GM18511 (cell line): ENCODE results near the gene NCF4.

Experiments used
- ATAC-seq: cut with Tn5 transposase; IDR thresholded peaks from one replicate; pipeline ENCODE4 v1.9.1; 2021; ENCODE audit warnings: mild to moderate bottlenecking, moderate library complexity; ENCODE audit not compliant: unreplicated experiment

Gene NCF4

DNA sequence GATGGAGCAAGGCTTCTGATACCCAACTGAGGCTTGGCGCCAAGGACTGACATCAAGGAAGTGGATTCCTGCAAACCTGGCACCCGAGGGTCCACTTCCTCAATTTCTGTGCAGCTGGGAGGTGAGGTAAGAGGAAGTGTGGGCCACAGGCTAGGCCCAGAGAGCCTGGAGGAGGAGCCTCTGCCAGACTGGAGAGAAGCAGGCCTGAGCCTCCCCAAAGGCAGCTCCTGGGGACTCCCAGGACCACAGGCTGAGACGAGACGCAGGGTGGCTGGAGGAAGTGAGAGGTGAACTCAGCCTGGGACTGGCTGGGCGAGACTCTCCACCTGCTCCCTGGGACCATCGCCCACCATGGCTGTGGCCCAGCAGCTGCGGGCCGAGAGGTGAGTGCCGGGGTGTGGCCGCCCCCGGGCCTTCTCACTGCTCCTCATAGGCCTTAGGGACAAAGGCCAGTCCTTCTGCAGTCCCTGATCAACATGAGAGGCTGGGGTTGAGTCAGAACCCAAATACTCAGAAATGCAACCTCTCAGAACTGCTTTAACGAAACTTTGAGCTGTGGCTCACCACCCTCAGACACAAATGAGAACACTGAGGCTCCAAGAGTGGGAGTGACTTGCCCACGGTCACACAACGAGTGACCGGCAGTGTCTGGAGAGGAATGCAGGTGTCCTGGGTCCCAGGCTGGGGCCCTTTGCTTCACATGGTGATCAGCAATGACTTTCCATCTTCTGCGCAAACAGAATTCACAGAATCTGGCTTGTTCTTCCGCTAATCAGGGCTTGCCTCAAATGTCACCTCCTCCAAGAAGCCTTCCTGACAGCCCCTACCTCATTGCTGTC, at the start of gene NCF4:
Gene NCF4 (plus strand): TSS at position 186 of the 839 bp plus-strand sequence. CDS start 166 bp downstream, at position 352.
- peak; percentile 75 for ATAC-seq

DNA sequence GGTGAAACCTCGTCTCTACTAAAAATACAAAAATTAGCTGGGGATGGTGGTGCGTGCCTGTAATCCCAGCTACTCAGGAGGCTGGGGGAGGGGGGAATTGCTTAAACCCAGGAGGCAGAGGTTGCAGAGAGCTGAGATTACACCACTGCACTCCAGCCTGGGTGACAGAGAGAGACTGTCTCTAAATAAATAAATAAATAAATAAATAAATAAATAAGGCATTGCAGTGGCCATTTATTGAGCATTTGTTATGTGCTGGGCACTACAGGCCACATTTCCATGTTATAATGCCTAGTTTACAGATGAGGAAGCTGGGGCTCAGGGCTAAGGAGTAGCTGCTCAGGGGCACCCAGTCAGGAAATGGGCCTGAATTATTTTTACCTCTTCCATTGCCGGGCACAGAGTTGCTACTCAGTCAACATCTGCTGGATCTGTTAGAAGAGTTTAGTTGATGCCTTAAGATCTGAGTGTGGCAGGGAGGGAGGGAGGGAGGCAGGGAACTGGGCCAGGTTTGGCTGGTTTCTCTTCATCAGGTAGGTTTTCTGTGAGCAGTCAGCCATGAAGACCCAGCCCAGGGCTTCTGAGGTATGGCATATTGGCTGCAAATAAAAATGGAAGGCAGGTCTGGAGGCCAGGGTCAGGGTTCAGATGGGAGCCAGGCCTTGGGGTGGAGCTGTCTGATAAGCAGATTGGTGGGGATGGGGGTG, 49.6 kb upstream of the NCF4 start:
- ATAC-seq, result no peak

DNA sequence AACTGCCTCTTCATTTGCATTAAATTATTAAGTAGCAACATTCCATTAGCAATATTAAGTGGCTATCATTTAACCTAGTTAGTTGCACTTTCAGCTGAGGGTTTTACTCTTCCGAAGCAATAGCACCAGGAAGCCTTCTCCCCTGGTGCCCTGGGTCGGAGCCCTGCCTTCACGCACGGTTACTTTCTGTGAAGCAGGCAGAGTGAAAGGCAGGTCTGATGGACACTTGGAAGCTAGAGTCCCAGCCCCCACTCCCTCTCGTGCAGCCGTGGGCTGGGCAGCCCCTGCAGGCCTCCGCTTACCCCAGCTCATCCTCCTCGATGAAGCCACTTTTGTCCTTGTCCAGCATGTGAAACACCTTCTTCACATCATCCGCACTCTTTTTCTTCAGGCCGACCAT, 46.0 kb upstream of the NCF4 start:
- ATAC-seq, result no peak

DNA sequence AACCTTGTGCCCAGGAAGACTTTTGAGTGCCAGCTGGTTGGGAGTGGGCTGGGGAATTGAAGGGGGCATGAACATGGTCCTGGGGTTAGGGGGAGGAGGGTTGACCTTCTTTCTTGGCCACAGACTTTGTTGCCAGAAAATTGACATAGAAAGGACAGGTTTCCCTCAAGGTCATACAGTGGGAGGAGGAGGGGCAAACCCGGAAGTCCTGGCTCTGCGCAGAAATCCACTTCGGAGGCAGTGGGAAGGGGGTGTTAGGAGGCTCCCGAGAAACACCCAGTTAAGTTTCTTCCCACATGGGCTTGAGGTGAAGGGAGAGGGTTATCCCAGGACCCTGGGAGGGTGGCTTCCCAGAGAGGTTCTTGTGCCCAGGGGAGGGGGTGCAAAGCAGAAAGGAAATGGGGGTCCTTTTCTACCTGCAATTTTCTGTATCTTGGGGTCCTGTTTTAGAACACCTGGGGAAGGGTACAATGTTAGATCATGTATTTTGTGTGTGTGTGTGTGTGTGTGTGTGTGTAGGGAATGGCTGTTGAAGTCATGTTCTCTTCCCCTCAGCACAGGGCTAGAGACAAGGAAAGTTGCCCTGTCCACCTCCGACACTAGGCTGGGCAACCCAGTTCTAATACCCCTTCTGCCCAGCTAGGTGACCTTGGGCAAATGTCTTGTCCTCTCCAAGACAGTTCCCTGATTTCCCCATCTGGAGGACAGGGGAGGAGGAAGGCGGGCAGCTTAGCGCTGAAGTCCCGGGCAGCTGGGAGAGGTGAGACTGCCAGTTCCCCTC, 45.1 kb upstream of the NCF4 start:
- ATAC-seq, result no peak

DNA sequence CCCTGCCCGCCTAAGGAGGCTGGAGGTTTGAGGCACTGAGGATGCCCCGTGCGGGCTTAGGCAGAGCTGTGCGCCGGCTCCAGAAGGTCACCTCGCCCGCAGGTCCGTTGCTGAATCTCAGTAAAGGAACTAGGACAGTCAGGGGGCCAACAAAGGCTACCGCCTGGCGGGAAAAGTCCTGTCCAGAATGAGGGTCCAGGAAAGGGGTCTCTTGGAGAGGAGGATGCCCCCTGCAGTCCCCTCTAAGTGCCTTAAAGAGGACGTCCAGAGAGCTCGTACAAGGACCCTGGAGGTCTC, 44.5 kb upstream of the NCF4 start:
- no peak for ATAC-seq

DNA sequence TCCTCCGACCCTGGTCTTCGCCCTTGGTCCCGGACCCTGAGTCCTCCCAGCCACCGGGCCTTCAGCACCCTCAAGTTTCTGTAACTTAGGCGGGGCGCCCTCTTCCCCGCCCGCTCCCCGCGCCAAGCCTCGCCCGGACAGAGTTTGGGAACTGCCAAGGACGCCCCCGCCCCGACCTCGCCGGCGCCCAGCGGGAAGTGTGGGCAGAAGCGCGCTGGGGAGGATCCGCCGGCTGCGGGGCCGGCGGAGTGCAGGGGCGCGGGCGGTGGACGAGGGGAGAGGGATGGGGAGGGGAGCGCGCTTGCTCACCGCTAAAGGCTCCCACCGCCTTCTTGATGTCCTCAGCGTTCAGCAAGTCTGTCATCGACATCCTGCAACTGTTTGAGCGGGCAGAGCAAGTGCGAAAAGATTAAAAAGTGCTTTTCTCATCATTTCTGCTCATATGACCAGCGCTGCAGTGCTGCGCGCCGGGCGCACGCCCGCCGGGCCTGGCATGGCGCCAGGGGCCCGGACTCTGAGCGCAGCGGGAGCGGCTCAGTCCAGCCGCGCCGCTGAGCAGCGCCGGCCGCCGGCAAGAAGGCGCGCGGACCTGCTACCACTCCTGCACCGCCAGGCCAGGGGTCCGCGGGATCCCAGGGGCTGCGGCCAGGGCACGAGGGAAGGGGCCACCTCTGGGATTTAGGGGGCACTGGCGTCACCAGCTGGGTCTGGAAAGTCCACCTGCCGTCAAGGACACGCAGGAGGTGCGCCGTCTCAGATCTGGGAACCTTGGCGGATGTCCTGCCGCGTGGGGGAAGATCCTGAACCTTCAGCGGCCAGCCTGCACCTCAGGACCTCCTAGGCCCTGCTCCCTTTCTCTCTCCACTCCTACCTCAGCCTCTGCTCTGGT, 43.9 kb upstream of the NCF4 start, which contains the start of gene PVALB:
Gene PVALB (minus strand): TSS at position 400 of the 889 bp plus-strand sequence. CDS start 30 bp downstream, at position 370.
- ATAC-seq, result no peak

DNA sequence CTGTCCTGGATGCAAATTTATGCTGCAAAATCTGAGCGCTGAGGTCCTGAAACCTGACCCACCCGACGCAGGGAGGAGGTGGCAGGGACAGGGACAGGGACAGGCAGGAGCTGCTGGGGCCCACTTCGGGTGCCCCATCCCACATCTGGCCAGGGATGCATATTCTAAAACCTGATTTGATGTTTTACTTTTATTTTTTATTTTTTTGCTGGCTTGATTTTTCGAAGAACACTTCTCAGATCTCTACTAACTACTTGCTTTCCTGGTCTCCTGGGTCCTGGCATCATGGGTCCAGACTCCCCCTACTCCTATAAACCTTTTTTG, 43.3 kb upstream of the NCF4 start:
- ATAC-seq, result no peak

DNA sequence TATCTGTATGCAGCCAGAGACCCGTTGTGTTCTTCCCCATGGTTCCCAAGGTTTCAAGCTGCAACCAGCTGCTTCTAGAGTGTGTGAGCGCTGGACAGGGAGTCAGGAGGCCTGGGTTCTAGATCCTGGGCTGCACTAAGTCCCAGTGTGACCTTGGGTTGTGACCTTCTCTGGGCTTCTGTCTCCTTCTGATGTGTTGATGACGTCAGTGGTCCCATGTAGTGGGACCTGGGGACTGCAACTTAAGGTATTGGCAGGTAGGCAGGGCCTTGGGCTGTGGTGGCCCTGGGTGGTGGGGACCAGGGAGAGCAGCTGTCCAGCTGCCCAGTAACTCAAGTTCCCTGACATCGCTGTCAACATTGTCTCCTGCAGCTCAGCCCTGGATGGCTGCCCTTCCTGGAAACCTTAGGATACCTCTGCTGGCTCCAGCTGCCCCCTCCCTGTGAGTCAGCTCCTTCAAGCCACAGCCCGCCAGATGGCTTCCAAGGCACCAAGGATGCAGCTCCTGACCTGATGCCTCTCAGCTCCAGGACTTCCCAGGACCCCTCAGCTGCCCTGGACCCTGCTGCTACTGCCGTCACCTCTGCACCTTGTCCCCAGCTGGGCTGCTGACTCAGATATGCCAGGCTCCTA, 42.7 kb upstream of the NCF4 start:
- ATAC-seq, result no peak

DNA sequence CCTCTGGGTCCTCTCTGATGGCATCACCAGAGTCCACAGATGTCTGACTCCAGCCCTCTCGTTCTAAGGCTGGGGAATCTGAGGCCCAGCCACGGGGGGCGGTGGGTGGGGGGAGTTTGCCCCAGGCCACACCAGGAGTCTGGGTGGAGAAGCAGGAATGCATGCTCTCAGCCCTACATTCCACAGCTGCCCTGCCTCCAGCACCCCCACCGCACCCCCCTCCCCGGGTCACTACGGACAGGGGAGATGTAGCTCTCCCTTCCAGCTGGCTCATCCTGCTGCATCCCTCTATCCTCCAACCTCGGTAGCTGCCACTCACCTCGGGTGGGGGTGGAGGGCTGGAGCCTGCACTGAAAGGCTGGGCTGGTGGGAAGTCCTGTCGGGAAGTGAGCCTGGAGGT, 41.7 kb upstream of the NCF4 start:
- no peak for ATAC-seq

DNA sequence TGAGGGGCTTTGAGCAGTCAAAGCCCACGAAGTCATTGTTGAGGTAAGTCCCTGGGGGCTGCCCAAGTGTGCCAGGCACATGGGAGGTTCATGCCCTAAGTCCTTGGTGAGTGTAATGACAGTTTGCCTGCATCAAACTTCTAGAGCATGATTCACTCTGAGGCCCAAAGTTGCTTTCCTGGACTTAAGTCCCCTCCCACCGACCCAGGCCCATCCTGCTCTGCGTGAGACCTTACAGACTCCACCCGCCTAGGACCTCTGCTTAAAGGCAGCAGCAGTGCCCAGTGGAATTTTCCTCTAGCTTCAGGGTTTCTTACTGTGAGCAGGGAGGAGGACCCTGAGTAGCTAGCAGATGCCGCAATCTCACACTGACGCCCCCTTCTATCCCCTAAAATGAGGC, 38.2 kb upstream of the NCF4 start:
- ATAC-seq, result no peak

DNA sequence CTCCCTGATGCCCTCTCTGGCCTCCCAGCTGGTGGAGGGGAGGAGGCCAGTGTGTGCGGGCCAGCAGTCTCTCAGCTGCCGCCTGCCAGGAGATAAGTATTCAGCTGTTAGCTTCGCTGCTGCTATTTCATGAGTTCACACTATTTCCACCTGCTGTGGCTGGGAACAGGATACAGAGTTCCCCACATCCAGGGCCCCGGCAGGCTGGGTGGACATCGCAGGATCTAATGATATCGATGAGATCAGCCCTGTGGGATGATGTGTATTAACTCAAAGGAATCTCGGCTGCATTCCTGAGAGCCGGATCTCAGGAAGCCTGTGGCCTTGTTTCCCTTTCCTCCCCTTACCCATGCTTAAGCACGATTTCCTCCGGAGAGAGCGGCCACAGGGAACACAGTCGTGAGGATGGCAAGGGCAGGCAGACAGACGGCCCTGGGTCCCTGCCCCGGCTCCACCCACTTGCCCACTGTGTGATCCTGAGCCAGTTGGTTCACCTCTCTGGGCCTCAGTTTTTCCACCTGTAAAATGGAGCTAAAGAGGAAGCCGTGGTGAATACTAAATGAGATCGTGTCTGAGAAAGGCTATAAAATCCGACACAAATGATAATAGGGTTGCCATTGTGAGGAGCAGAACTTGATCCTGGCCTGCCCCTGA, 37.5 kb upstream of the NCF4 start:
- ATAC-seq, result no peak

DNA sequence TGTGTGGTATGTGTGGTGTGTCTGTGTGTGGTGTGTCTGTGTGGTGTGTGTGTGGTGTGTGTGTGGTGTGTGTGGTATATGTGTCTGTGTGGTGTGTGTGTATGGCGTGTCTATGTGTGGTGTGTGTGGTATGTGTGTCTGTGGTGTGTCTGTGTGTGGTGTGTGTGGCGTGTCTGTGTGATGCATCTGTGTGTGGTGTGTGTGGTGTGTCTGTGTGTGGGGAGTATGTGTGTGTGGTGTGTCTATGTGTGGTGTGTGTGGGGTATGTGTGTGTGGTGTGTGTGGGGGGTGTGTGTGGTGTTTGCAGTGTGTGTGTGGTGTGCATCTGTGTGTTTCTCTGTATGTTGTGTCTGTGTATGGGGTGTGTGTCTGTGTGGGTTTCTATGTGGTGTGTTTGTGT, 36.2 kb upstream of the NCF4 start:
- no peak for ATAC-seq

DNA sequence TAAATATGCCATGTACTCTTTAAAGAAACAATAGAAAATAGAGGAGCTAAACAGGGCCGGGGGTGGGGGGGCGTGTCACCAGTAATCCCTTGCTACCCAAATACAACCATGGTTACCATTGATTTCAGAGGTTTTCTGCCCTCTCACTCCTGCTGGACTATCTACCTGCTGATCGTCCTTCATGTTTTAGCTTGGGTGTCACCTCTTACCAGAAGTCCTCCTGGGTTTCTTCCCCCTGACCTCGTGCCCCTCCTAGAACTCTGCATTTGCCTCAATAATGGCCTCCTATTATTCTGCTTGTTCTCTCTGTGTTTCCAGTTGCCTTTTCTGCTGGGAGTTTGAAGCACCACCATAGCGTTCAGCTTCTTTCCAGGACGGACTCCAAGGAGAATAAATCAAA, 34.5 kb upstream of the NCF4 start:
- no peak for ATAC-seq

DNA sequence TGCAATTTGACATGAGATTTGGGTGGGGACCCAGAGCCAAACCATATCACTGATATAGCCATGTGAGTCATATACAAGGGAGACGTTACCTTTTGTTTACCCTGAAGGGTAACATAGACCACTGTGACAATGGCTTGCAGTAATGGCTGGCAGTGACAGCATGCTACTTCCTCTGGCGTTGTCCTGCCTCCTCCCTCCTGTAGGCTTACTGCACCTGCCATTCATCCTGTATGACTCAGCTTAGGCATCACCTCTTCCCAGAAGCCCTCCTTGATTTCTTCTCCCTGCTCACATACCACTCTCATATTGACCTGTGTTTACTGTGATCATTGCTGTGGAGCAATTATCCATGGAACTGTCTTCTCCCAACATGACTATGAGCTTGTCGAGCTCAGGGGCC, 32.0 kb upstream of the NCF4 start:
- no peak for ATAC-seq

DNA sequence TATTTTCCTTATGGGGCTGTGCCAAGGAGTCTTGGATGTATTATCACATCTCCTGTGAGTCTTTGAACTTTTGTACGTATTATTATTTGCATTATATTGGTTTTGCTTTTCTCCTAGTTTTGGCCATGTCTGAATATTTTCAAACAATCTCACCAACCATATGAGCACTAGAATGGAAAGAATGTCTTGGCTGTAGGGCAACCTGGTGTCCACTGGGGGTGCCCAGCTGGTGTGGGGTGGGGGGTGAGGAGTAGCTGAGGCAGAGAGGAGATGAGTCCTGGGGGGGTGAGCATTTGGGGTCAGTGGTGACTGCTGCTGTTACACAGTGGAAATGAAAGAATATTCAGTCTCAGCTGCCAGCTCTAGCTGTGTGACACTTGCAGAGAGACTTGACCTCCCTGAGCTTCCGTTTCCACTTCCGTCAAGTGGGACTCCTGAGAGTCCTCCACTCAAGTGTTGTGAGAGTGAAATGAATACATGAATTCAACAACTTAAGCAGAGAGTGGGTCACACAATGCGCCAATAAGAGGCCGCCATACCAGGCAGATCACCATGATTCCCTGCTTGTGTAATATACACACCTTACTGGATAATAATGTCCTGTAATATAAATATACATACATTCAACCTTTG, 31.3 kb upstream of the NCF4 start:
- no peak for ATAC-seq

DNA sequence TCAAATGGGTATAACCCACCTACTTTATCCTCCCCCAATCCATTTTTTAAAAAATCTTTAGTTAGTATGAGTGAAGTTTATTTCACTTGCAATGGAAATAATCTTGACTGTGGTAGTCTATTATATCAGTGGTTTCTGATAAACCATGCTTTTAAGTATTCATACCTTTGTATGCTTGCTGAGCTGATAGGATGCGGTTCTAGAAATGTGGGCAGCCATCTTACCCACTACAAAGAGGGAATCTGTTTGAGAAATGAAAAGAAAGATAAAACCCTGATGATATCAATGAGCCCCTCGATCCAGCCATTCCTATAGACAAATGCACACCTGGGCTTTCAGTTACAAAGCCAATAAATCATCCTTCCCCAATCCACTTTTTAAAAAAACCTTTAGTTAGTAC, 30.2 kb upstream of the NCF4 start:
- no peak for ATAC-seq

DNA sequence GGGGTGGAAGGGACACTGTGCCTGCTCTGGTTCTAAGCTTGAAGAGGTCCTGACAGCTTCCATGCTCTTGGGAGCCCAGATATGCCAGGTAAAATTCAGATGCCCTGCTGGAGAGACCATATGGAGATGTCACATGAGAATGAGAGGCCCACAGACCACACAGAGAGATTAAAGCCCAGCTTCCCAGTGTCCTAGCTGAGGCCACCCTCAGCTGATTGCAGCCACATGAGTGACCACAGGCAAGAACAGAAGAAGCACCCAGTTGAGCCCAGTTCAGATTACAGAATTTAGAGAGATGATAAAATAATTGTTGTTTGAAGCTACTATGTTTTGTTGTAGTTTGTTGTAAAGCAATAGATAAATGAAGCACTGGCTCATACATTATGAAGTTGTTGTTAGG, 29.6 kb upstream of the NCF4 start:
- ATAC-seq, result no peak

DNA sequence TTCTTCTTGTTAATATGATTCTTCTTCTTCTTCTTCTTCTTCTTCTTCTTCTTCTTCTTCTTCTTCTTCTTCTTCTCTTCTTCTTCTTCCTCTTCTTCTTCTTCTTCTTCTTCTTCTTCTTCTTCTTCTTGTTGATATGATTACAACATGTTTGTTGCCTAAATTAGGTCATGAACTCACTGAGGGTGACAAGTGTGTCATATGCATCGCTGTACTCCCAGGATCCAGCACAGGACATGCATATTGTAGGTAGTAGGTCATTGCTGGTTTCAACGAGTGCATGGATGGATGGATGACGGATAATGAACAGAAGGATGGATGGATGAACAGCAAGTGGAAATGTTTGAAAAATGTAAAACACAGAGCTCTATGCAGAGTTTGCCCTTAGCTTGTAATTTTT, 29.1 kb upstream of the NCF4 start:
- no peak for ATAC-seq

DNA sequence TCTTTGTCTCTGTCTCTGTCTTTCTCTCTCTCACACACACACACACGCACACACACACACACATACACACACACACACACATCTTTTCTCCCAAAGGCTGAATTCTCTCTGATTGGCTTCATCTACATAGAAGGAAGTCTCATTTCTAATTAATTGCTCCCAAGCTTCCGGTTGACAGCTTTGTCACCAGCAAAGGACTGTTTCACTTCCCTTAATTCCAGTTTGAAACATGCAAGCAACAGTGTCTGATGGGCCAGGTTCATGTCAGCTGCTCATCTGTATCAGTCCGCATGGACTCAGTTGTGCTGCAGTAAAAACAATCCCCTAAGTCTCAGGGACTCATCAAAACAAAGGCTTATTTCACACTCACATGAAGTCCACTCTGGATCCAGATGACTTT, 27.7 kb upstream of the NCF4 start:
- no peak for ATAC-seq
